Osteoblast (primary cell): Measurements from ENCODE around the gene MLEC. TPM values are rescaled to one million over a fixed set of nuclear protein-coding genes. Genes with fewer than 3 reads are reported as not detected.

ENCODE experiments used
- DNase-seq: peaks from one replicate; pipeline ENCODE4 v3.0.0; 2011; ENCODE audit warnings: low spot score, mixed read lengths; ENCODE audit not compliant: insufficient read length; ENCODE audit errors: missing footprints
- H2AFZ ChIP-seq: 2 replicates; pipeline ENCODE4 v1.6.0; 2011; ENCODE audit warnings: mild to moderate bottlenecking, low read length
- H3K27ac ChIP-seq: 2 replicates; pipeline ENCODE4 v1.5.1; 2011; ENCODE audit warnings: mild to moderate bottlenecking, low read depth, low read length, moderate library complexity
- H3K27me3 ChIP-seq: 2 replicates; pipeline ENCODE4 v1.6.0; 2012; ENCODE audit warnings: mild to moderate bottlenecking, control low read depth, inconsistent platforms, low read length, moderate library complexity; ENCODE audit not compliant: insufficient read depth
- H3K36me3 ChIP-seq: 2 replicates; pipeline ENCODE4 v1.5.1; 2011; ENCODE audit warnings: mild to moderate bottlenecking, low read length, control low read depth, moderate library complexity; ENCODE audit not compliant: insufficient read depth
- H3K4me1 ChIP-seq: 2 replicates; pipeline ENCODE4 v1.5.1; 2011; ENCODE audit warnings: mild to moderate bottlenecking, low read length, control low read depth, moderate library complexity; ENCODE audit not compliant: insufficient read depth
- H3K4me2 ChIP-seq: 2 replicates; pipeline ENCODE4 v1.6.0; 2011; ENCODE audit warnings: mild to moderate bottlenecking, low read length; ENCODE audit not compliant: insufficient read depth
- H3K4me3 ChIP-seq: fragments of 200-600 bp; sonication (generic); 3 replicates; pipeline ENCODE4 v1.5.1; 2012; ENCODE audit warnings: mild to moderate bottlenecking, low read length, inconsistent platforms; ENCODE audit not compliant: insufficient read depth
- H3K79me2 ChIP-seq: 2 replicates; pipeline ENCODE4 v1.6.0; 2012; ENCODE audit warnings: mild to moderate bottlenecking, low read length, control low read depth, inconsistent platforms; ENCODE audit not compliant: insufficient read depth
- H3K9me3 ChIP-seq: 2 replicates; pipeline ENCODE4 v1.5.1; 2011; ENCODE audit warnings: low read depth, low read length, control low read depth
- H4K20me1 ChIP-seq: 2 replicates; pipeline ENCODE4 v1.6.0; 2012; ENCODE audit warnings: mild to moderate bottlenecking, low read length, control low read depth; ENCODE audit not compliant: insufficient read depth
- total RNA-seq: library from RNA; depleted of rRNA; stranded (reverse); fragments of >200 nt; gene quantifications from 2 replicates; pipeline ENCODE4 v1.2.3, GENCODE V29; 2012
- TF ChIP-seq, protein P1 (sequence below): IDR thresholded peaks from 2 replicates; pipeline ENCODE4 v1.5.1; 2011; ENCODE audit warnings: mild to moderate bottlenecking, low read depth, low read length, moderate library complexity; ENCODE audit errors: extremely low read depth

MLEC gene
- total RNA-seq, 1 donor = 89.8 TPM

DNA sequence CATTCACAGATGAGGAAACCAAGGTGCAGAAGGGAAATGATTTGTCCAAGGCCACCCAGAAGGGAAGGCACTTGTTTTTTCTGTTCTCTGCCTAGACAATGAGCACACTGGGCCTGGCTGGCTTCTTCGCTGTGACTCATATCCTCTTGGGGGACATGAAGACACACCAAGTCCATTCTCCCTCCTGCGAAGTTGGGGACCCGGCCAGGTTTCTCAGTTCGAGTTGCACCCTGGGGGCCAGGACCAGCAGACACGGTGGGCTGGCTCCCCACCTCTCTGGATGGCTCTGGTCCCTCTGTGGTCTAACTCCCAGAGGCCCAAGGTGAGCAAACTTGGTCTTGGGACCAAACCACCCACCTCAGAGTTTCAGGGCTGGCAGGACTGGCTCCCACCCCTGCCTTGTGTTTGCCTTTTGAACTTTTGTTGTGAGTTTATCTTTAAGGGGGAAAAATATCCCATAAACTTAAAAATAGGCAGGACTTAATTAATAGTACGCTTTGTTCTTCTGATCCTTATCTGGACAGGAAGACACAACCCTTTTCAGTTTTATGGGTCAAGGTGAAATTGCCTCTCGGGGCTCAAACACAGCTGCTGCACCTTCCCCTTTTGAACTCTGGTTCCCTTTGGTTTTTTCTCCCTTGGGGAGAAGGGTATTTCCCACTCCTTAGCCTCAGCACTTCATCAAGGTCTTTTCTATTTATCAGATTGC, 9.0 kb upstream of the MLEC start:
- Histone ChIP-seq H3K9me3 (no peaks in the 10 kb centered on the region), H3K27ac (no peak overlapping the region), H3K36me3 (no peaks in the 10 kb centered on the region), H3K4me1 (peaks cover 5% of the 10 kb centered on the region), H4K20me1 (no peaks in the 10 kb centered on the region), H3K27me3 (peaks cover 3% of the 10 kb centered on the region), H3K4me3 (no peak overlapping the region), H3K79me2 (no peaks in the 10 kb centered on the region), H3K4me2 (no peak overlapping the region), H2AFZ (no peak overlapping the region)
- DNase-seq = no peak
- TF ChIP-seq, protein P1, sequence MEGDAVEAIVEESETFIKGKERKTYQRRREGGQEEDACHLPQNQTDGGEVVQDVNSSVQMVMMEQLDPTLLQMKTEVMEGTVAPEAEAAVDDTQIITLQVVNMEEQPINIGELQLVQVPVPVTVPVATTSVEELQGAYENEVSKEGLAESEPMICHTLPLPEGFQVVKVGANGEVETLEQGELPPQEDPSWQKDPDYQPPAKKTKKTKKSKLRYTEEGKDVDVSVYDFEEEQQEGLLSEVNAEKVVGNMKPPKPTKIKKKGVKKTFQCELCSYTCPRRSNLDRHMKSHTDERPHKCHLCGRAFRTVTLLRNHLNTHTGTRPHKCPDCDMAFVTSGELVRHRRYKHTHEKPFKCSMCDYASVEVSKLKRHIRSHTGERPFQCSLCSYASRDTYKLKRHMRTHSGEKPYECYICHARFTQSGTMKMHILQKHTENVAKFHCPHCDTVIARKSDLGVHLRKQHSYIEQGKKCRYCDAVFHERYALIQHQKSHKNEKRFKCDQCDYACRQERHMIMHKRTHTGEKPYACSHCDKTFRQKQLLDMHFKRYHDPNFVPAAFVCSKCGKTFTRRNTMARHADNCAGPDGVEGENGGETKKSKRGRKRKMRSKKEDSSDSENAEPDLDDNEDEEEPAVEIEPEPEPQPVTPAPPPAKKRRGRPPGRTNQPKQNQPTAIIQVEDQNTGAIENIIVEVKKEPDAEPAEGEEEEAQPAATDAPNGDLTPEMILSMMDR = no peak

DNA sequence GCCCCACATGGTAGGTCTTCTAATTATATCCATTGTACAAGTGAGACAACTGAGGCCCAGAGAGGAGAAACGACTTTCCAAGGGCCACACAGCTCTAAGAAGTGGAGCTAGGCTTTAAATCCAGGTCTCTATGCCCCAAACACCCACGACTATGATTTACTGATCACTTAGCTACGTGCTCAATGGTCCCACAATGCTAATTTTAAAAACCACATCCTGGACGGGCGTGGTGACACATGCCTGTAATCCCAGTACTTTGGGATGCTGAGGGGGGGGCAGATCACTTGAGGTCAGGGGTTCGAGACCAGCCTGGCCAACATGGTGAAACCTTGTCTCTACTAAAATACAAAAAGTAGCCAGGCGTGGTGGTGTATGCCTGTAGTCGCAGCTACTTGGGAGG, 8.4 kb upstream of the MLEC start:
- Histone ChIP-seq H3K36me3 (no peaks in the 10 kb centered on the region), H3K27ac (no peak overlapping the region), H3K79me2 (no peaks in the 10 kb centered on the region), H3K9me3 (no peaks in the 10 kb centered on the region), H4K20me1 (no peaks in the 10 kb centered on the region), H3K4me2 (no peak overlapping the region), H3K4me3 (no peak overlapping the region), H2AFZ (no peak overlapping the region), H3K27me3 (peaks cover 3% of the 10 kb centered on the region), H3K4me1 (peaks cover 5% of the 10 kb centered on the region)
- no peak for DNase-seq
- TF ChIP-seq, protein P1 = no peak

DNA sequence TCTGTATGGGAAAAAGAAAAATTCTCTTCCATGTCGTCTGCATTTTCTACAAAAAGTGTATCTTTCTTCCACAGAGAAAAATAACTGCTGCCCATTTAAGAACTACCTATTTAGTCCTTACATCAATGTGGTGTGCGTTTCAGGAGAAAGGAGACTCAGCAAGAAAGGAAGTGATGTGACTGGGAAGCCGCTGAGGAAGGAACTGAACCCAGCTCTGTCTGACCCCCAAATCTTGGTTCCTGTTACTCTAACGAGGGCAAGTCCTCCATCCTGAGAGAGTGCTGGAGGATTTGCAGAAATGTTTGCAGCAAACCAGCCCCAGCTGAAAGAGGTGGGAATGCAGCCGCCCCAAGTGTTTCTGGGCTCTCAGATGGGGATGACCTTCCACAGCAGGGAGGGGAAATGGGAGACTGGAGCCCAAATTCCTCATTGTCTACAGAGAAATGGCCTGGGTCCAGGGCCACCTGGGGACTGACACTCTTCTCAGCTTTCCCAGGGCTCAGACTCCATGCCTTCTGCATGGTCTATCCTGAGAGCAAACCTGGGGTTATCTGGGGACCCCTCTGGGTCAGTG, 6.7 kb upstream of the MLEC start:
- no peak for DNase-seq
- Histone ChIP-seq H3K27ac (no peak overlapping the region), H3K36me3 (no peaks in the 10 kb centered on the region), H3K27me3 (no peaks in the 10 kb centered on the region), H3K4me3 (no peak overlapping the region), H2AFZ (no peak overlapping the region), H3K4me2 (no peak overlapping the region), H3K79me2 (no peaks in the 10 kb centered on the region), H3K9me3 (no peaks in the 10 kb centered on the region), H3K4me1 (peaks cover 8% of the 10 kb centered on the region), H4K20me1 (no peaks in the 10 kb centered on the region)
- TF ChIP-seq, protein P1 = no peak

DNA sequence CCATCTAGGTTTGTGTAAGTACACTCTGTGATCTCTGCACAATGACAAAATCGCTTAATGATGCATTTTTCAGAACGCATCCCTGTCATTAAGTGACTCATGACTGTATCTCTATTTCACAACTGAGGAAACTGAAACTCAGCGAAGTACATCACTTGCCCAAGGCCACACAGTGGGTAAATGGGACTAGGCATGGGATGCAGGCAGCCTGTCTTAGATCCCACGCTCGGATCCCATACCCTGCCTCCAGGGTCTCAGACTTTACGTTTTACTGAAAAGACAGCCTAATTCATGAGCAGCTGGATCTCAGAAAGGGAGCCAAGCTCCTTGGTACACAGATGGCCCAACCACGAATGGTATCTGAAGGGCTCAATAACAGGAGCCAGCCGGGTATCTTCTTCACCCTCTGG, 2.4 kb upstream of the MLEC start:
- peaks cover 25% of the 10 kb centered on the region for H3K79me2 ChIP-seq
- no peak for DNase-seq
- H3K4me3 ChIP-seq = no peak overlapping the region
- peaks cover 24% of the 10 kb centered on the region for H3K4me1 ChIP-seq
- TF ChIP-seq, protein P1 = no peak
- peak overlapping the region; percentile 12 for H2AFZ ChIP-seq
- no peaks in the 10 kb centered on the region for H3K36me3 ChIP-seq
- peaks cover 18% of the 10 kb centered on the region for H4K20me1 ChIP-seq
- no peaks in the 10 kb centered on the region for H3K27me3 ChIP-seq
- no peak overlapping the region for H3K27ac ChIP-seq
- H3K4me2 ChIP-seq = no peak overlapping the region
- H3K9me3 ChIP-seq = no peaks in the 10 kb centered on the region
